GM23338 (cell line): ENCODE measurements around the gene FNDC3B. TPM values are rescaled to one million over a fixed set of nuclear protein-coding genes. Genes with fewer than 3 reads are reported as not detected.

Source experiments
- ATAC-seq: fragments of 200-7000 bp; cut with Tn5 transposase; 3 replicates; pipeline ENCODE4 v1.9.1; 2020
- DNase-seq: peaks from one replicate; pipeline ENCODE4 v3.0.0-alpha.2; 2015; ENCODE audit warnings: low spot score
- H2AFZ ChIP-seq: fragments of 200-600 bp; sonication (generic); 2 replicates; pipeline ENCODE4 v1.8.0; 2016; ENCODE audit warnings: antibody characterized with exemption, mild to moderate bottlenecking, moderate library complexity
- H3F3A ChIP-seq: fragments of 200-600 bp; sonication (generic); replicated peaks from 2 replicates; pipeline ENCODE4 v1.8.0; 2017; ENCODE audit warnings: antibody characterized with exemption, mixed run types, low read depth
- H3K27ac ChIP-seq: fragments of 200-600 bp; sonication (generic); 2 replicates; pipeline ENCODE4 v1.6.1; 2016; ENCODE audit warnings: low read depth
- H3K27me3 ChIP-seq: fragments of 200-600 bp; sonication (generic); 2 replicates; pipeline ENCODE4 v1.8.0; 2016; ENCODE audit warnings: mild to moderate bottlenecking, mixed run types, moderate library complexity; ENCODE audit not compliant: insufficient read depth
- H3K36me3 ChIP-seq: fragments of 200-600 bp; sonication (generic); 2 replicates; pipeline ENCODE4 v1.8.0; 2016; ENCODE audit warnings: mild to moderate bottlenecking; ENCODE audit not compliant: insufficient read depth
- H3K4me1 ChIP-seq: fragments of 200-600 bp; sonication (generic); 2 replicates; pipeline ENCODE4 v1.8.0; 2016; ENCODE audit warnings: mild to moderate bottlenecking, moderate library complexity; ENCODE audit not compliant: insufficient read depth
- H3K4me2 ChIP-seq: fragments of 200-600 bp; sonication (generic); 2 replicates; pipeline ENCODE4 v1.7.1; 2017; ENCODE audit warnings: mixed run types
- H3K4me3 ChIP-seq: fragments of 200-600 bp; sonication (generic); 2 replicates; pipeline ENCODE4 v1.6.1; 2016; ENCODE audit warnings: mixed run types
- H3K79me2 ChIP-seq: fragments of 200-600 bp; sonication (generic); replicated peaks from 2 replicates; pipeline ENCODE4 v1.8.0; 2017; ENCODE audit warnings: mild to moderate bottlenecking; ENCODE audit not compliant: insufficient read depth
- H3K9me2 ChIP-seq: fragments of 200-600 bp; sonication (generic); 2 replicates; pipeline ENCODE4 v1.8.0; 2017; ENCODE audit not compliant: insufficient read depth
- H4K20me1 ChIP-seq: fragments of 200-600 bp; sonication (generic); replicated peaks from 2 replicates; pipeline ENCODE4 v1.8.0; 2017; ENCODE audit warnings: mild to moderate bottlenecking; ENCODE audit not compliant: insufficient read depth
- H3K27ac Mint-ChIP-seq: 2 replicates; pipeline ENCODE4 v1.8.0; 2020; ENCODE audit warnings: inconsistent platforms, mild to moderate bottlenecking, moderate library complexity, mixed read lengths
- H3K27me3 Mint-ChIP-seq: 3 replicates; pipeline ENCODE4 v1.8.0; 2022; ENCODE audit warnings: low read depth, mild to moderate bottlenecking, moderate library complexity, mixed read lengths, inconsistent platforms; ENCODE audit not compliant: insufficient read depth, poor library complexity
- H3K36me3 Mint-ChIP-seq: 3 replicates; pipeline ENCODE4 v1.8.0; 2021; ENCODE audit warnings: low read depth, mild to moderate bottlenecking, inconsistent platforms, moderate library complexity, mixed read lengths
- H3K4me1 Mint-ChIP-seq: 3 replicates; pipeline ENCODE4 v1.8.0; 2020; ENCODE audit warnings: mild to moderate bottlenecking, inconsistent platforms, mixed read lengths
- H3K4me3 Mint-ChIP-seq: 3 replicates; pipeline ENCODE4 v1.8.0; 2021; ENCODE audit warnings: moderate library complexity, mild to moderate bottlenecking, inconsistent platforms, mixed read lengths
- H3K9me3 Mint-ChIP-seq: 3 replicates; pipeline ENCODE4 v1.8.0; 2020; ENCODE audit warnings: moderate library complexity, mild to moderate bottlenecking, inconsistent platforms, mixed read lengths
- CREB1 ChIP-seq: fragments of 250-450 bp; sonication (Bioruptor Pico); IDR thresholded peaks from 2 replicates; pipeline ENCODE4 v1.5.0; 2020; ENCODE audit warnings: low read depth, mild to moderate bottlenecking, moderate library complexity
- CTCF ChIP-seq, 2 experiments: fragments of 200-600 bp in 1 of 2; sonication (generic) in 1 of 2; conservative IDR thresholded peaks; 2 replicates each; pipeline versions ENCODE4 v1.5.1 to v1.6.1; 2016 to 2017; ENCODE audit warnings: antibody characterized with exemption in 2 of 2, low read depth in 2 of 2, mild to moderate bottlenecking in 2 of 2, moderate library complexity in 1 of 2
- ETS1 ChIP-seq: IDR thresholded peaks from 2 replicates; pipeline ENCODE4 v1.6.1; 2016; ENCODE audit warnings: antibody characterized with exemption
- EZH2 ChIP-seq: fragments of 200-600 bp; sonication (generic); IDR thresholded peaks from one replicate; pipeline ENCODE4 v1.8.0; 2017; ENCODE audit warnings: antibody characterized with exemption, mild to moderate bottlenecking, low read depth; ENCODE audit not compliant: unreplicated experiment
- EZH2phosphoT487 ChIP-seq: fragments of 200-600 bp; sonication (generic); IDR thresholded peaks from one replicate; pipeline ENCODE4 v1.8.1; 2018; ENCODE audit warnings: antibody characterized with exemption; ENCODE audit not compliant: unreplicated experiment
- JUNB ChIP-seq: IDR thresholded peaks from one replicate; pipeline ENCODE4 v1.6.1; 2016; ENCODE audit warnings: antibody characterized with exemption; ENCODE audit not compliant: unreplicated experiment
- NANOG ChIP-seq: IDR thresholded peaks from 2 replicates; pipeline ENCODE4 v1.6.1; 2016; ENCODE audit warnings: antibody characterized with exemption, borderline replicate concordance
- POLR2AphosphoS5 ChIP-seq: IDR thresholded peaks from 2 replicates; pipeline ENCODE4 v1.6.1; 2016; ENCODE audit warnings: antibody characterized with exemption, low read depth
- REST ChIP-seq: IDR thresholded peaks from one replicate; pipeline ENCODE4 v1.6.1; 2018; ENCODE audit warnings: antibody characterized with exemption; ENCODE audit not compliant: unreplicated experiment
- STAT1 ChIP-seq: IDR thresholded peaks from one replicate; pipeline ENCODE4 v1.6.1; 2016; ENCODE audit warnings: antibody characterized with exemption; ENCODE audit not compliant: unreplicated experiment
- ZNF114 ChIP-seq: fragments of 250-450 bp; sonication (Bioruptor Pico); IDR thresholded peaks from 2 replicates; pipeline ENCODE4 v1.5.0; 2020; ENCODE audit warnings: mild to moderate bottlenecking, moderate library complexity
- ZNF331 ChIP-seq: fragments of 250-450 bp; sonication (Bioruptor Pico); IDR thresholded peaks from 2 replicates; pipeline ENCODE4 v1.5.0; 2020; ENCODE audit warnings: low read depth, mild to moderate bottlenecking, moderate library complexity
- ZNF462 ChIP-seq: fragments of 250-450 bp; sonication (Bioruptor Pico); IDR thresholded peaks from 2 replicates; pipeline ENCODE4 v1.5.0; 2020; ENCODE audit warnings: mild to moderate bottlenecking, moderate library complexity
- polyA plus RNA-seq: library from polyadenylated mRNA; unstranded; fragments of >200 nt; fragmentation: Nextera tagmentation; extraction: Ambion mirVana; gene quantifications from 2 replicates; pipeline ENCODE4 v1.2.1, GENCODE V29; 2016
- total RNA-seq: library from RNA; depleted of rRNA; stranded (reverse); fragments of >200 nt; shearing (Covaris generic); gene quantifications from 2 replicates; pipeline ENCODE4 v1.2.3, GENCODE V29; 2014

The FNDC3B gene
- total and polyA plus RNA-seq, 2 experiments from 2014 or later, result 19.1 to 55.4 TPM

GRCh38 chr3:172380632-172381031, 341.3 kb downstream of the FNDC3B start:
- Histone ChIP-seq H3K79me2 (no peaks in the 10 kb centered on the region), H2AFZ (no peak overlapping the region), H3K9me2 (no peaks in the 10 kb centered on the region), H3K27ac (no peak overlapping the region), H3F3A (no peaks in the 10 kb centered on the region), H4K20me1 (no peaks in the 10 kb centered on the region), H3K4me3 (no peak overlapping the region), H3K4me2 (no peak overlapping the region), H3K27me3 (no peaks in the 10 kb centered on the region), H3K4me1 (no peaks in the 10 kb centered on the region), H3K36me3 (peaks cover 29% of the 10 kb centered on the region)
- TF ChIP-seq EZH2phosphoT487 (no peak), ZNF114 (no peak), CTCF (conservative IDR thresholded peaks at IDR 0.05; ENCODE audit: low read depth in 2 of 2) (no peak), ZNF331 (CRISPR knock-in tag) (no peak), REST (no peak), STAT1 (no peak), EZH2 (no peak), CREB1 (CRISPR knock-in tag) (no peak), NANOG (no peak), POLR2AphosphoS5 (no peak), ETS1 (no peak), ZNF462 (no peak), JUNB (no peak)
- ATAC-seq, result no peak
- Mint-ChIP-seq H3K9me3 (peaks cover 9% of the 10 kb centered on the region; the same call in 2 of the 3 replicates), H3K4me3 (no peak overlapping the region), H3K36me3 (peaks cover 70% of the 10 kb centered on the region), H3K4me1 (peaks cover 3% of the 10 kb centered on the region; the same call in 2 of the 3 replicates), H3K27ac (no peak overlapping the region), H3K27me3 (no peaks in the 10 kb centered on the region)
- no peak for DNase-seq
